ENCODE measurements around the gene TXNIP. TPM values are rescaled to one million over a fixed set of nuclear protein-coding genes. Genes with fewer than 3 reads are reported as not detected.

Gene TXNIP
- total and polyA plus RNA-seq, 2 experiments from 2014 or later: 22.8 to 29.1 TPM

GRCh38 chr1:145942871-145943270 is 53.5 kb downstream of the TXNIP start (continued):
- no peak for TF ChIP-seq ZNF462 (CRISPR knock-in tag; IDR thresholded peaks at IDR 0.05)
- no peak for TF ChIP-seq STAT1 (IDR thresholded peaks at IDR 0.05; ENCODE audit: unreplicated experiment)
- no peak for TF ChIP-seq ZNF331 (CRISPR knock-in tag; IDR thresholded peaks at IDR 0.05; ENCODE audit: low read depth)

Other genes with a start within 250 kb of the TXNIP start
- 10.5 and 10.6 TPM in 2 replicates for gene RNF115, start 172.5 kb downstream of the TXNIP start, total RNA-seq (2014; rRNA removed; shearing (Covaris generic))
- 10.8 and 10.9 TPM in 2 replicates for gene RNF115, start 172.5 kb downstream of the TXNIP start, polyA plus RNA-seq (2016; fragmentation: Nextera tagmentation; extraction: Ambion mirVana)
- 15.7 and 23.9 TPM in 2 replicates for gene POLR3C, start 172.4 kb downstream of the TXNIP start, total RNA-seq (2014; rRNA removed; shearing (Covaris generic))
- 11.6 and 15.1 TPM in 2 replicates for gene POLR3C, start 172.4 kb downstream of the TXNIP start, polyA plus RNA-seq (2016; fragmentation: Nextera tagmentation; extraction: Ambion mirVana)
- 4.3 and 6.8 TPM in 2 replicates for gene NUDT17, start 150.9 kb downstream of the TXNIP start, total RNA-seq (2014; rRNA removed; shearing (Covaris generic))
- gene NUDT17, start 150.9 kb downstream of the TXNIP start, polyA plus RNA-seq (2016; fragmentation: Nextera tagmentation; extraction: Ambion mirVana): 2.8 and 5.7 TPM in 2 replicates
- gene PIAS3, start 137.5 kb downstream of the TXNIP start, total RNA-seq (2014; rRNA removed; shearing (Covaris generic)): 33.2 and 35.7 TPM in 2 replicates
- gene PIAS3, start 137.5 kb downstream of the TXNIP start, polyA plus RNA-seq (2016; fragmentation: Nextera tagmentation; extraction: Ambion mirVana): 40.8 and 45.4 TPM in 2 replicates
- 3.6 and 4.3 TPM in 2 replicates for gene ANKRD35, start 110.7 kb downstream of the TXNIP start, total RNA-seq (2014; rRNA removed; shearing (Covaris generic))
- gene ANKRD35, start 110.7 kb downstream of the TXNIP start, polyA plus RNA-seq (2016; fragmentation: Nextera tagmentation; extraction: Ambion mirVana): 4.9 and 5.6 TPM in 2 replicates
- 0.04 and 0.21 TPM in 2 replicates for gene ITGA10, start 86.5 kb downstream of the TXNIP start, total RNA-seq (2014; rRNA removed; shearing (Covaris generic))
- gene ITGA10, start 86.5 kb downstream of the TXNIP start, polyA plus RNA-seq (2016; fragmentation: Nextera tagmentation; extraction: Ambion mirVana): 0.21 TPM in 1 of 2 replicates, not detected in the other
- 9.1 and 10.0 TPM in 2 replicates for gene PEX11B, start 77.9 kb downstream of the TXNIP start, total RNA-seq (2014; rRNA removed; shearing (Covaris generic))
- 7.4 and 9.7 TPM in 2 replicates for gene PEX11B, start 77.9 kb downstream of the TXNIP start, polyA plus RNA-seq (2016; fragmentation: Nextera tagmentation; extraction: Ambion mirVana)
- 170 and 212 TPM in 2 replicates for gene RBM8A, start 69.1 kb downstream of the TXNIP start, total RNA-seq (2014; rRNA removed; shearing (Covaris generic))
- gene RBM8A, start 69.1 kb downstream of the TXNIP start, polyA plus RNA-seq (2016; fragmentation: Nextera tagmentation; extraction: Ambion mirVana): 286 and 312 TPM in 2 replicates
- gene LIX1L, start 38.6 kb downstream of the TXNIP start, total RNA-seq (2014; rRNA removed; shearing (Covaris generic)): 2.5 and 2.6 TPM in 2 replicates
- 0.76 and 1.1 TPM in 2 replicates for gene LIX1L, start 38.6 kb downstream of the TXNIP start, polyA plus RNA-seq (2016; fragmentation: Nextera tagmentation; extraction: Ambion mirVana)
- 0.35 and 2.2 TPM in 2 replicates for gene ANKRD34A, start 32.0 kb downstream of the TXNIP start, total RNA-seq (2014; rRNA removed; shearing (Covaris generic))
- 0.09 and 0.16 TPM in 2 replicates for gene ANKRD34A, start 32.0 kb downstream of the TXNIP start, polyA plus RNA-seq (2016; fragmentation: Nextera tagmentation; extraction: Ambion mirVana)
- gene POLR3GL, start 31.9 kb downstream of the TXNIP start, total RNA-seq (2014; rRNA removed; shearing (Covaris generic)): 0.82 and 3.1 TPM in 2 replicates
- 9.5 and 9.8 TPM in 2 replicates for gene POLR3GL, start 31.9 kb downstream of the TXNIP start, polyA plus RNA-seq (2016; fragmentation: Nextera tagmentation; extraction: Ambion mirVana)
- 0.23 and 0.42 TPM in 2 replicates for gene HJV, start 25.2 kb upstream of the TXNIP start, total RNA-seq (2014; rRNA removed; shearing (Covaris generic))
- gene HJV, start 25.2 kb upstream of the TXNIP start, polyA plus RNA-seq (2016; fragmentation: Nextera tagmentation; extraction: Ambion mirVana): 0.45 and 0.99 TPM in 2 replicates
- 0.31 and 0.38 TPM in 2 replicates for gene NBPF10, start 148.2 kb upstream of the TXNIP start, total RNA-seq (2014; rRNA removed; shearing (Covaris generic))
- 0.35 and 0.36 TPM in 2 replicates for gene NBPF10, start 148.2 kb upstream of the TXNIP start, polyA plus RNA-seq (2016; fragmentation: Nextera tagmentation; extraction: Ambion mirVana)
- gene NOTCH2NLA, start 232.4 kb upstream of the TXNIP start, total RNA-seq (2014; rRNA removed; shearing (Covaris generic)): 12.1 and 13.4 TPM in 2 replicates
- gene NOTCH2NLA, start 232.4 kb upstream of the TXNIP start, polyA plus RNA-seq (2016; fragmentation: Nextera tagmentation; extraction: Ambion mirVana): 3.6 and 5.1 TPM in 2 replicates